Peyer's patch (tissue), 4 donors: Measurements from ENCODE around the gene SKAP1. TPM values are rescaled to one million over a fixed set of nuclear protein-coding genes. Genes with fewer than 3 reads are reported as not detected.

ENCODE experiments used
- DNase-seq, 3 donors: peaks; one replicate each; pipeline ENCODE4 v3.0.0-alpha.2; 2017 to 2019
- H3K27ac ChIP-seq, 4 donors: fragments of 200-600 bp; sonication (generic); one replicate each; pipeline ENCODE4 v1.5.1; 2016 to 2019
- H3K27me3 ChIP-seq, 2 donors: fragments of 200-600 bp; sonication (generic); one replicate each; pipeline ENCODE4 v1.5.1; 2019
- H3K36me3 ChIP-seq, 3 donors: fragments of 200-600 bp; sonication (generic); one replicate each; pipeline ENCODE4 v1.5.1; 2016 to 2019
- H3K4me1 ChIP-seq, 4 donors: fragments of 200-600 bp; sonication (generic); one replicate each; pipeline ENCODE4 v1.5.1; 2016 to 2019
- H3K4me3 ChIP-seq, 4 donors: fragments of 200-600 bp; sonication (generic); 1 replicate in 3 of 4; 2 replicates in 1 of 4; pipeline ENCODE4 v1.5.1; 2016 to 2019; ENCODE audit warnings: mild to moderate bottlenecking in 1 of 4
- H3K9me3 ChIP-seq, 4 donors: fragments of 200-600 bp; sonication (generic); one replicate each; pipeline ENCODE4 v1.5.1; 2016 to 2019; ENCODE audit warnings: mild to moderate bottlenecking in 1 of 4
- POLR2A ChIP-seq, 2 donors: fragments of 450-650 bp; IDR thresholded peaks; one replicate each; pipeline ENCODE4 v1.5.1; 2017; ENCODE audit warnings: antibody characterized with exemption in 2 of 2, mild to moderate bottlenecking in 2 of 2, moderate library complexity in 2 of 2
- total RNA-seq, 4 donors: library from RNA; depleted of rRNA; stranded (reverse); fragments of >200 nt; gene quantifications; one replicate each; pipeline ENCODE4 v1.1.0, GENCODE V29; 2016
- TF ChIP-seq, protein P1 (sequence below), 6 experiments: fragments of 450-650 bp in 4 of 6; fragments of 200-600 bp in 2 of 6; sonication (generic) in 1 of 6; IDR thresholded peaks; one replicate each; pipeline ENCODE4 v1.5.1; 2017 to 2019; ENCODE audit warnings: antibody characterized with exemption in 6 of 6, mild to moderate bottlenecking in 3 of 6, moderate library complexity in 1 of 6

Gene SKAP1
- total RNA-seq, 4 donors from 2014 or later: 3.1 to 17.3 (median 6.5) TPM

- Histone ChIP-seq H3K4me1 (no peaks in the 10 kb centered on the region), H3K27ac (no peak overlapping the region), H3K4me3 (no peak overlapping the region), H3K9me3 (no peaks in the 10 kb centered on the region), H3K36me3 (no peaks in the 10 kb centered on the region), H3K27me3 (no peaks in the 10 kb centered on the region)
- no peak for DNase-seq
- no peak for TF ChIP-seq POLR2A (IDR thresholded peaks at IDR 0.05)
- TF ChIP-seq, protein P1, sequence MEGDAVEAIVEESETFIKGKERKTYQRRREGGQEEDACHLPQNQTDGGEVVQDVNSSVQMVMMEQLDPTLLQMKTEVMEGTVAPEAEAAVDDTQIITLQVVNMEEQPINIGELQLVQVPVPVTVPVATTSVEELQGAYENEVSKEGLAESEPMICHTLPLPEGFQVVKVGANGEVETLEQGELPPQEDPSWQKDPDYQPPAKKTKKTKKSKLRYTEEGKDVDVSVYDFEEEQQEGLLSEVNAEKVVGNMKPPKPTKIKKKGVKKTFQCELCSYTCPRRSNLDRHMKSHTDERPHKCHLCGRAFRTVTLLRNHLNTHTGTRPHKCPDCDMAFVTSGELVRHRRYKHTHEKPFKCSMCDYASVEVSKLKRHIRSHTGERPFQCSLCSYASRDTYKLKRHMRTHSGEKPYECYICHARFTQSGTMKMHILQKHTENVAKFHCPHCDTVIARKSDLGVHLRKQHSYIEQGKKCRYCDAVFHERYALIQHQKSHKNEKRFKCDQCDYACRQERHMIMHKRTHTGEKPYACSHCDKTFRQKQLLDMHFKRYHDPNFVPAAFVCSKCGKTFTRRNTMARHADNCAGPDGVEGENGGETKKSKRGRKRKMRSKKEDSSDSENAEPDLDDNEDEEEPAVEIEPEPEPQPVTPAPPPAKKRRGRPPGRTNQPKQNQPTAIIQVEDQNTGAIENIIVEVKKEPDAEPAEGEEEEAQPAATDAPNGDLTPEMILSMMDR (IDR thresholded peaks at IDR 0.05): no peak
Measured at GRCh38 chr17:48471817-48472410, 41.9 kb upstream of the SKAP1 start.

DNA sequence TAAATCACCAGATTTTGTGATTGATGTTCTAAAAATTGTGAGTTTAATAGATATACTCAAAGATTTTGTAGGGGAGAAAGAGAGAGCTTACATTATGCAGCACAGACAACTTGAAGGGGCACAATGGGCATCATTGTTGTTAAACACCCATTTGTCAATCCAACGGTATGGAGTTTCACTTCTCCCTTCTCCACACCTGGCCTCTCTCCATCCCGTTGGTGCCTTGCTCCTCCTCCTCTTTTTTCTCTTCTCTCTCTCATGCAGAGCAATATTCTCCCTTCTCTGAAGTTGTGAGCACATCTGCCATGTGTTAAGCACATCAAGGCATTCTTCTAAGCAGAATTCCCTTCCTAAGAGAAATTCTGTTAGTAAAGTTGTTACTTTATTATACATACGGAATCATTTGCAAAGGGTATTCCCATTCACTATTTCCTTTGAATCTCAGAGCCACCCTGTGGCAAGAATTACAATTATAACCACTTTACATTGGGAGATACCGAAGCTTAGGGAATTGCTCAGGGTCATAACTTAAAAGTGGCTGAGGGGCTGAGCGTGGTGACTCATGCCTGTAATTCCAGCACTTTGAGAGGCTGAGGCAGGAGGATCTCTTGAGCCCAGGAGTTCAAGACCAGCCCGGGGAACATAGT, 40.5 kb upstream of the SKAP1 start:
- TF ChIP-seq, protein P1 (IDR thresholded peaks at IDR 0.05): no peak
- TF ChIP-seq POLR2A (IDR thresholded peaks at IDR 0.05): no peak
- H3K27me3 ChIP-seq: no peaks in the 10 kb centered on the region
- no peaks in the 10 kb centered on the region for H3K9me3 ChIP-seq
- H3K36me3 ChIP-seq: no peaks in the 10 kb centered on the region
- DNase-seq: no peak
- H3K4me3 ChIP-seq: no peak overlapping the region
- H3K27ac ChIP-seq: no peak overlapping the region
- no peaks in the 10 kb centered on the region for H3K4me1 ChIP-seq

DNA sequence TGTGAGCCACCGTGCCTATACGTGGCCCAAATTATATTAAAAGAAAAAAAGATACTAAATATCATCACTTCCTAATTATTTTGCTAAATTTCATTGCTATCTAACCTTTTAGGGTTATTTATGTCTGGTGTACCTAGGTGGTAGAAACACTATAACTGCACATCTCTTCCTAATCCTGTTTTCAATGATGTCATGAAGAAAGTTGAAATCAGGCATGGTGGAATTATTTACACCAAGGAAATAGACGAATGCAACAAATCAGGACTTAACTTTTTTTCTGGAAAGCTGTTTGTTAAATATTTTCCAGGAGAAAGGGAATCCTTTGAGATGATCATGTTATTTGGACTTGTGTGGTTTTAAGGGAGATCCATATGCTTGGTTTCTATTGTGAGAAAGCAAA, 39.2 kb upstream of the SKAP1 start:
- no peak for TF ChIP-seq POLR2A (IDR thresholded peaks at IDR 0.05)
- TF ChIP-seq, protein P1 (IDR thresholded peaks at IDR 0.05): no peak
- H3K4me1 ChIP-seq: no peaks in the 10 kb centered on the region
- H3K4me3 ChIP-seq: no peak overlapping the region
- no peak for DNase-seq
- no peak overlapping the region for H3K27ac ChIP-seq
- H3K27me3 ChIP-seq: no peaks in the 10 kb centered on the region
- H3K9me3 ChIP-seq: no peaks in the 10 kb centered on the region
- no peaks in the 10 kb centered on the region for H3K36me3 ChIP-seq

DNA sequence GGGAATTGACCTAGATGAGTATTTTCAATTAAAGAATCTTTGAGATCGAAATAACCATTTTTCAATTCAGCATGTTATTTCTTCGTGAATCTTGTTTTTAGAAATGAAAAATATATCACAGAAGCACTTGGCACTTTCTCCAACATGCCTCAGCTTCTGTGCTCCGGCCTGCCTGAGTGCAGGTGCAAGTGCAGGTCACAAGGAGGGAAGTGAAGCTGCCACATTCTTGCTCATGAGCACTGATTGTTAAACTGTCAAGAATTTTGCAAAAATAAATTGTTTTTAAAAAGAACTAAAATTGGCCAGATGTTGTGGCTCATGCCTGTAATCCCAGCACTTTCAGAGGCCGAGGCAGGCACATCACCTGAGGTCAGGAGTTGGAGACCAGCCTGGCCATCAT, 38.3 kb upstream of the SKAP1 start:
- H3K4me3 ChIP-seq: no peak overlapping the region
- no peak overlapping the region for H3K27ac ChIP-seq
- no peaks in the 10 kb centered on the region for H3K27me3 ChIP-seq
- DNase-seq: no peak
- no peaks in the 10 kb centered on the region for H3K9me3 ChIP-seq
- no peaks in the 10 kb centered on the region for H3K36me3 ChIP-seq
- H3K4me1 ChIP-seq: no peaks in the 10 kb centered on the region
- TF ChIP-seq POLR2A (IDR thresholded peaks at IDR 0.05): no peak
- TF ChIP-seq, protein P1 (IDR thresholded peaks at IDR 0.05): no peak

- TF ChIP-seq, protein P1 (IDR thresholded peaks at IDR 0.05): no peak
- TF ChIP-seq POLR2A (IDR thresholded peaks at IDR 0.05): no peak
- no peaks in the 10 kb centered on the region for H3K27me3 ChIP-seq
- no peaks in the 10 kb centered on the region for H3K9me3 ChIP-seq
- no peak overlapping the region for H3K4me3 ChIP-seq
- H3K36me3 ChIP-seq: no peaks in the 10 kb centered on the region
- DNase-seq: no peak
- H3K27ac ChIP-seq: no peak overlapping the region
- no peaks in the 10 kb centered on the region for H3K4me1 ChIP-seq
Measured at GRCh38 chr17:48465884-48466283, 35.9 kb upstream of the SKAP1 start.
